ENCODE results near the gene RPL12.

DNA sequence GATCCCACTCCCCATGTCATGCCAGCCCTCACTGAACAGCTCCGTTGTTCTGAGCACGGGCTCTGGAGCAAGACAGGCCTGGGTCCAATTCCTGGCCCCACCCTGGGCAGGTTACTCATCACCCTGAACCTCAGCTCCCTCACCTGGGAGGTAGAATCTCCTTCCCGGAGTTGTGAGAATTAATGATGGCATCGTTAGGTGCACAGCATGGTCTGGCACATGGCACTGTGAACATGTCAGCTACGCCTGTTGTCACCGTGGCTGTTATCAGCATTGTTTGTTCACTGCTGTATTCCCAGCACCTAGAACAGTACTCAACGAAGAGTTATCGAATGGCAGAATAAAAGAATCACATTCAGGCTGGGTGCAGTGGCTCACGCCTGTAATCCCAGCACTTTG is 43.1 kb upstream of the RPL12 start:
- TF ChIP-seq CTCF (IDR thresholded peaks at IDR 0.05; ENCODE audit: low read depth, low read length, missing input control), result no peak
- no peak for TF ChIP-seq YY1 (IDR thresholded peaks at IDR 0.05)
- no peak for TF ChIP-seq REST (IDR thresholded peaks at IDR 0.05)
- no peak for TF ChIP-seq SP1 (IDR thresholded peaks at IDR 0.05)
- TF ChIP-seq MAX (IDR thresholded peaks at IDR 0.05), result no peak
- TF ChIP-seq GABPA (IDR thresholded peaks at IDR 0.05 in 1 of 2, conservative IDR thresholded peaks at IDR 0.05 in 1 of 2), result no peak
- TF ChIP-seq TAF1 (conservative IDR thresholded peaks at IDR 0.05), result no peak
- no peak for TF ChIP-seq EGR1 (IDR thresholded peaks at IDR 0.05; ENCODE audit: low read depth in 2 of 2)
- no peak for TF ChIP-seq NR2F2 (IDR thresholded peaks at IDR 0.05)
- no peak for TF ChIP-seq HNF4A (conservative IDR thresholded peaks at IDR 0.05)
- TF ChIP-seq RAD21 (IDR thresholded peaks at IDR 0.05), result no peak
- no peak for TF ChIP-seq JUND (IDR thresholded peaks at IDR 0.05)
- TF ChIP-seq RXRA (IDR thresholded peaks at IDR 0.05), result no peak
- TF ChIP-seq, protein P1, sequence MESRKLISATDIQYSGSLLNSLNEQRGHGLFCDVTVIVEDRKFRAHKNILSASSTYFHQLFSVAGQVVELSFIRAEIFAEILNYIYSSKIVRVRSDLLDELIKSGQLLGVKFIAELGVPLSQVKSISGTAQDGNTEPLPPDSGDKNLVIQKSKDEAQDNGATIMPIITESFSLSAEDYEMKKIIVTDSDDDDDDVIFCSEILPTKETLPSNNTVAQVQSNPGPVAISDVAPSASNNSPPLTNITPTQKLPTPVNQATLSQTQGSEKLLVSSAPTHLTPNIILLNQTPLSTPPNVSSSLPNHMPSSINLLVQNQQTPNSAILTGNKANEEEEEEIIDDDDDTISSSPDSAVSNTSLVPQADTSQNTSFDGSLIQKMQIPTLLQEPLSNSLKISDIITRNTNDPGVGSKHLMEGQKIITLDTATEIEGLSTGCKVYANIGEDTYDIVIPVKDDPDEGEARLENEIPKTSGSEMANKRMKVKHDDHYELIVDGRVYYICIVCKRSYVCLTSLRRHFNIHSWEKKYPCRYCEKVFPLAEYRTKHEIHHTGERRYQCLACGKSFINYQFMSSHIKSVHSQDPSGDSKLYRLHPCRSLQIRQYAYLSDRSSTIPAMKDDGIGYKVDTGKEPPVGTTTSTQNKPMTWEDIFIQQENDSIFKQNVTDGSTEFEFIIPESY (IDR thresholded peaks at IDR 0.05), result no peak
